ENCODE measurements around the gene CRB1. TPM values are rescaled to one million over a fixed set of nuclear protein-coding genes. Genes with fewer than 3 reads are reported as not detected.

The CRB1 gene
- total RNA-seq, 2 experiments from 2014 or later: 0.08 TPM; not detected in 1

DNA sequence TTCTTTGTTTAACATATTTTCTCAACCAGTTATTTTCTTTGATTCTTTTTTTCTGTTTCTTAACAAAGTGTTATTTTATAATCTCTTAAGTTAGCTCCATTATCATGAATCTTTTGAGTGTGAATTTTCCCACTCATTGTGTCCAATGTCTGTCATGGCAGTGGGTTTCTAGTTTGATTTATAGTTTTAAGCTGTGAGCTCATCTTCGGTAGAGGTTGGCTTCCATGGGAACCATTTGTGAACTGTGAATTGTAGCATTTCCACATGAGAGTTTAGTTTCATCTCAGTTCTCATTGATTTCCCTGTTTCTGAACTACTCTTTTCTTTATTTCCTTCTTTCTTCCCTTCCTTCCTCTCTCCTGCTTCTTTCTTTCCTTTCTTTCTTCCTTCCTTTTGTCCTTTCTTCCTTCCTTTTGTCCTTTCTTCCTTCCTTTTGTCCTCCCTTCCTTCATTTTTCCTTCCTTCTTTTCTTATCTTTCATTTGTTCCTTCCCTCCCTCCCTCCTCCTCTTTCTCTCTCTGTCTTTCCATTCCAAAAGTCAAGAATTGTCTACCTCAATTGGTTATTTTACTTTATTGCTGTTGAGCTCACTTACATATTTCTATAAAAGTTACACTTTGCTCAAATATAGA lies 3.0 kb upstream of the CRB1 start:
- DNase-seq (no peak), ATAC-seq (no peak)
- POLR2A ChIA-PET: no interaction called here
- Mint-ChIP-seq H3K27me3 (ENCODE audit: low read depth) (peaks cover 5% of the 10 kb centered on the region), H3K9me3 (ENCODE audit: insufficient read depth) (no peaks in the 10 kb centered on the region), H3K4me3 (no peak overlapping the region), H3K4me1 (ENCODE audit: low read depth) (no peaks in the 10 kb centered on the region), H3K36me3 (ENCODE audit: low read depth) (no peaks in the 10 kb centered on the region), H3K27ac (no peak overlapping the region)
- CTCF ChIA-PET: interaction anchor here (0.7 kb wide), 1 partner anchor 675 kb away, joined by 3 read pairs; no protein-coding TSS in a partner anchor

DNA sequence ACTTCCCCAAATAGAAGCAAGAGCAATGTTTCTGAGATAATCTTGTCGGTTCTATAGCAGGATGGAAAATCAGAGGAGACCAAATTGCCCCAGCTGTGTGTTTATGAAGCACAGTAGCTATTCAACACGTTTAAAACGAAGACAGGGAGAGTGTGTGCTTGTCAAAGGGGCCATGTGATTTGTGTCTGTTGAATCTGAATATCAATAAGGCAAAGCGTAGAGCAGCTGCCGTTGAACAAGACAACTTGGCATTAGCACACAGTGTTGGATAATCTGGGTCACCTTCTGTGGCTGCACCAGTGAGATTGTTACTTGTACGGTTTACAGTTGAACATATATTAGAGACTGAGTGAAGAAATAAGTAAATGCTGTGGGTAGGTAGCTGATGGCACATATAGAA lies 1.0 kb downstream of the CRB1 start:
- no peak overlapping the region for H3K27ac Mint-ChIP-seq
- POLR2A ChIA-PET: no interaction called here
- ATAC-seq (no peak), DNase-seq (no peak)
- peaks cover 5% of the 10 kb centered on the region for H3K27me3 Mint-ChIP-seq (ENCODE audit: low read depth)
- CTCF ChIA-PET: interaction anchor here (0.6 kb wide), 1 partner anchor 599 kb away, joined by 3 read pairs; no protein-coding TSS in a partner anchor
- H3K4me1 Mint-ChIP-seq (ENCODE audit: low read depth): no peaks in the 10 kb centered on the region
- no peaks in the 10 kb centered on the region for H3K9me3 Mint-ChIP-seq (ENCODE audit: insufficient read depth)
- no peaks in the 10 kb centered on the region for H3K36me3 Mint-ChIP-seq (ENCODE audit: low read depth)
- H3K4me3 Mint-ChIP-seq: no peak overlapping the region

DNA sequence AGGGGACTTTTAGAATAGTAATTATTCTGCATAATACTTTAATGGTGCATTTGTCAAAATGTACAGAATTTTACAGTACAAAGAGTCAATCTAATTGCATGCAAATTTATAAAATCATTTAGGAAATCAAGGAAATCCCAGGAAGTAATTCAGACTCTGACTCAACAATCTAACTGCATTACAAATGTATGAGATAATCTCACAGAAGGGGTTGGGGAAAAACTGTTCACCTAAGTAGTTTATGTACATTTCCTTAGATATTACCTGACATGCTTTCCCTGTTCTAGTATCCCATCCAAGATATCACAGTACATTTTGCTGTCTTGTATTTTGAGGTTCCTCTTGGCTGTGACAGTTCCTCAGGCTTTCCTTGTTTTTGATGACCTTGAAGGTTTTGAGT lies 4.7 kb downstream of the CRB1 start:
- H3K27ac Mint-ChIP-seq: no peak overlapping the region
- H3K9me3 Mint-ChIP-seq (ENCODE audit: insufficient read depth): no peaks in the 10 kb centered on the region
- H3K27me3 Mint-ChIP-seq (ENCODE audit: low read depth): peaks cover 5% of the 10 kb centered on the region
- ChIA-PET POLR2A (no interaction called here), CTCF (no interaction called here)
- no peak for ATAC-seq
- DNase-seq: no peak
- no peak overlapping the region for H3K4me3 Mint-ChIP-seq
- no peaks in the 10 kb centered on the region for H3K36me3 Mint-ChIP-seq (ENCODE audit: low read depth)
- H3K4me1 Mint-ChIP-seq (ENCODE audit: low read depth): no peaks in the 10 kb centered on the region

DNA sequence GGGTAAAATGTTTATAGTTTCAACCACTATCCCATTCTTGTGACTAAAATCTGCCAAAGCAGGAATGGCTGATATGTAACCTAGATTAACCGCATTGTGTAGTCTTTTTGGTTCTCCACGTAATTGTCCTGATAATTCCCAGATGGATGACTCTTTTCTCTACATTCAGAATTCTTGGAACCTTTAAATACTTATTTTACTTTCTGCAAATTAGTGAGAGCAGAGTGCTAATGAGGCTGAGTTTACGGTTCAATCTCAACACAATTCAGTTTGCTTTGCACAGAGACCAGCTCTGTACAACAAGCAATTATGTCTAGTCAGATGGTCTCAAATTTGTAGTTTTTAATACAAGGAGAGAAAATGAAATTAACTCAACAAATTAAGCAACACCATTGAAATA lies 9.1 kb downstream of the CRB1 start:
- DNase-seq (no peak), ATAC-seq (no peak)
- Mint-ChIP-seq H3K36me3 (ENCODE audit: low read depth) (no peaks in the 10 kb centered on the region), H3K27ac (no peak overlapping the region), H3K4me1 (ENCODE audit: low read depth) (no peaks in the 10 kb centered on the region), H3K4me3 (no peak overlapping the region), H3K27me3 (ENCODE audit: low read depth) (no peaks in the 10 kb centered on the region), H3K9me3 (ENCODE audit: insufficient read depth) (no peaks in the 10 kb centered on the region)
- POLR2A ChIA-PET: no interaction called here
- CTCF ChIA-PET: no interaction called here

DNA sequence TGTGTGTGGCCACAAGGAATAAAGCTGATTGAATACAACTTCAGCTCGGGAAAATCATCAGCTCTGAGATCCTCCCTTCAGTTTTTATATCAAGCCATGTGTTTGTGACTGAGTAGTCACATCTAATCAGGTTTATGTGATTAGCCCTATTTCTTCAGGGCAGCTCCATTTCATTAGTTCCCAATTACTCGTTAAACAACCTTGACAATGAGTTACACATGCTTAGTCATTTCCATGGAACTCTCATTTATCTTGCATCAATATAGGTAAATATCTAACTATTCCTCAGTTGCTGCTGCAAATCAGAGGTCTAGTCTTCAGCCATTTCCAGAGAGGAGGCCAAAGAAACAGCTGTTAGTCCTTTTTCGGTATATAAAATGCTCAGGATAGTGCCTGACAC lies 16.3 kb downstream of the CRB1 start:
- H3K27ac Mint-ChIP-seq: no peak overlapping the region
- POLR2A ChIA-PET: no interaction called here
- H3K9me3 Mint-ChIP-seq (ENCODE audit: insufficient read depth): no peaks in the 10 kb centered on the region

DNA sequence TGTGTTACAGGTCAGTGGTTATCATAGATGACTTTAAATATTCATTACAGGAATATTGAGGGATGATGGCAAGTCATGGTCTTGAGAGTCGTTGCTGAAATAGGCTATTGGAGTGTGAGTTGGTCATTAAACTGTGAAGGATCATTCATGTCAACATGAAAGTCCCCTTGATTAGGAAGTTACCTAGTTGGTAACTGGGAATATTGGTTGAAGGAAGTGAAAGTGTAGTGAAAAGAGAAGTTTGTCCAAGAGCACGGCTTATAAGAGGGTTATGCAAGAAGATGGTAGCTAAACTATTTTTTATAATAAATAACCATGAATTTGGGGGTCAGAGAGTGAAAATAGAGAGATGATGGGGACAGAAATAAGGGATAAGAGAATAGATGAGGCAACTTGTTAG lies 16.9 kb downstream of the CRB1 start:
- Mint-ChIP-seq H3K36me3 (ENCODE audit: low read depth) (no peaks in the 10 kb centered on the region), H3K9me3 (ENCODE audit: insufficient read depth) (no peaks in the 10 kb centered on the region), H3K27me3 (ENCODE audit: low read depth) (peaks cover 8% of the 10 kb centered on the region), H3K4me3 (no peak overlapping the region), H3K4me1 (ENCODE audit: low read depth) (peaks cover 9% of the 10 kb centered on the region), H3K27ac (no peak overlapping the region)
- ChIA-PET CTCF (no interaction called here), POLR2A (no interaction called here)
- no peak for DNase-seq
- ATAC-seq: no peak

More for the DNA sequence above, 16.3 kb downstream of the CRB1 start:
- Mint-ChIP-seq H3K27me3 (ENCODE audit: low read depth) (peaks cover 8% of the 10 kb centered on the region), H3K4me3 (no peak overlapping the region), H3K36me3 (ENCODE audit: low read depth) (no peaks in the 10 kb centered on the region), H3K4me1 (ENCODE audit: low read depth) (peaks cover 9% of the 10 kb centered on the region)
- no peak for ATAC-seq
- CTCF ChIA-PET: no interaction called here
- no peak for DNase-seq

DNA sequence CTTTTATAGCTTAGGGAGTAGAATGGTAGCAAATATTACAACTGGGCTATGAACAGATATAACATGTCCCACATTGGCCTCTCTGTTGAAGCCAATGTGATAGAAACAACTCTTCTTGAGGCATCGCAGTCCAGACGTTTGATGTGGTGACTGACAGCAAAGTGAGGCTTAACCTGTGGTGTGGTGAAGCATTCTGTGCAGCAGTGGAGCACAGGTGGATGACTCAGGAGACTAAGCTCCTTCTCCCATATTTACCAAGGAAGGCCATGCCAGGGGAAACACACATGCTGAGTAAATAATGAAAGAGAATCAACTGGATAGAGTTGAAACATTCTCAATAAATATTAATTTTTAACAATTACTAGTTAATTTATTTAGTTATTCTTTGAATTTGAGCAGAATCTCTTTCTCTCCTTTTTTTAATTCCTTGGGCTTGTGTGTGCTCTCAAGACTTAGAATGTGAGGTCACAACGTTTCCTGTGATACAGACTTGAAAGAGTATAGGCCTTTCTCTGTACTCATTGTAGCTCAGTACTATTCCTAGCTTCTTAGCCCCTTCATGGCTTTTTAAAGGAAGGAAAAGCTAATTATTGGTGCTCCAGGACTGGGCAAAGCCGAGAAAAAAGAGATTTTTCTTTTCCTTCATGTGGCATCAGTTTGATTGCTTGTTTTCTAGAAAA lies 17.6 kb downstream of the CRB1 start:
- no peak overlapping the region for H3K27ac Mint-ChIP-seq
- POLR2A ChIA-PET: no interaction called here
- CTCF ChIA-PET: no interaction called here
- H3K27me3 Mint-ChIP-seq (ENCODE audit: low read depth): peaks cover 8% of the 10 kb centered on the region
- peak; percentile 42 for ATAC-seq
- H3K4me1 Mint-ChIP-seq (ENCODE audit: low read depth): peaks cover 12% of the 10 kb centered on the region
- no peaks in the 10 kb centered on the region for H3K9me3 Mint-ChIP-seq (ENCODE audit: insufficient read depth)
- no peak for DNase-seq
- H3K4me3 Mint-ChIP-seq: no peak overlapping the region
- H3K36me3 Mint-ChIP-seq (ENCODE audit: low read depth): no peaks in the 10 kb centered on the region

DNA sequence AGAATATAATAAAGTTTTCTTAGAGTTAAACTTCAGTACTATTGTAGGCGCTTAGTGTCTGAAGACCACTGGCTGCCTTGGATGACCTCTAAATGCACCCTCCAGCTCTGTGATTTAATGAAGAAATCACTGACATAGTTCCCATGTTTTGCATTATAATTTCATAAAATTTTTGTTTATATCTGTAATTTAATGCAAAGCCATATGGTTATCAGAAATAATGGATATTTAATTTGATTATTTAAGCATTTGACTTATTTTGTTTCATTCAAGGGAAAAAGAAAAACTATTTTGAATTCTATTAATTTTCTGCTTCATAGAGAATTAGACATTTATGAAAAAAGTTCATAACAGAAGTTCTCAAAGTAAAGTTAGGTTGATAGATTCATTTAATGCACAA lies 18.6 kb downstream of the CRB1 start:
- ATAC-seq: no peak
- no peaks in the 10 kb centered on the region for H3K36me3 Mint-ChIP-seq (ENCODE audit: low read depth)
- CTCF ChIA-PET: no interaction called here
- no peaks in the 10 kb centered on the region for H3K9me3 Mint-ChIP-seq (ENCODE audit: insufficient read depth)
- H3K27ac Mint-ChIP-seq: no peak overlapping the region
- H3K4me1 Mint-ChIP-seq (ENCODE audit: low read depth): peaks cover 12% of the 10 kb centered on the region
- H3K4me3 Mint-ChIP-seq: no peak overlapping the region
- no peak for DNase-seq
- POLR2A ChIA-PET: no interaction called here
- peaks cover 8% of the 10 kb centered on the region for H3K27me3 Mint-ChIP-seq (ENCODE audit: low read depth)

DNA sequence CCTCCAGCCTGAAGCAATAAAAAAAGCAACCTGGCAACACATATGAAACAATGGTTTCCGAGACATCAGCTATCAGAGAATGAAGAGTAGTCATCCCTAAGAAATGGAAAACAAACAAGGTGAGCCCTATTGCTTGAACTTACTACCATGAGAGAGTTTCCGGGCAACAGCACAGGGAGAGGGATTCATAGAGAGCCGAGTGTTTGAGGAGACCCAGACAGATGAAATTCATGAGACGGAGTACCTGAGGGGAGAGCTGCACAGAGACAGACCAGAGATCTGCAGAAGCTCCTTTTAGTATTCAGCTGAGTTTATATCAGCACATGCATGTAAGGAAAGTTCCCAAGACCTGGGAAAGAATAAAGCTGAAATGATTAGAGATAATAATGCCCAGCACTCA lies 19.8 kb downstream of the CRB1 start:
- Mint-ChIP-seq H3K9me3 (ENCODE audit: insufficient read depth) (no peaks in the 10 kb centered on the region), H3K27ac (no peak overlapping the region), H3K36me3 (ENCODE audit: low read depth) (no peaks in the 10 kb centered on the region), H3K27me3 (ENCODE audit: low read depth) (peaks cover 8% of the 10 kb centered on the region), H3K4me3 (no peak overlapping the region), H3K4me1 (ENCODE audit: low read depth) (peaks cover 12% of the 10 kb centered on the region)
- DNase-seq (no peak), ATAC-seq (no peak)
- ChIA-PET POLR2A (no interaction called here), CTCF (no interaction called here)

DNA sequence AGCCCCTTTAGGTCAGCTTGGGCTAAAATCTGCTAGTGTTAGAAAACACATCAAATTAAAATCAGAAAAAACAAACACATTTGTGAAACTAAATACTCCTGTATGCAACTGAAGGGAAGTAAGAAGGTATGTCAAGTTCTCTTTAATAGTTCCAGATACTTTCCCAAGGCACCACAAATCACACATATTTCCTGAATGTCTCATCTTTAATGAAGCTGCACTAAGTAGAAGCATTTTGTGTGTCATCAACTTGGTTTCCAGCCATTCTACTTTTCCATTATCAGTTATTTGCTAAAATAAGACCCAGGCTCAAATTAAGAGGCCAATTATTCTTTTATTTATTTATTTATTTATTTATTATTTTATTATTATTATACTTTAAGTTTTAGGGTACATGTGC lies 34.7 kb downstream of the CRB1 start:
- CTCF ChIA-PET: no interaction called here
- H3K4me1 Mint-ChIP-seq (ENCODE audit: low read depth): no peaks in the 10 kb centered on the region
- H3K36me3 Mint-ChIP-seq (ENCODE audit: low read depth): no peaks in the 10 kb centered on the region
- DNase-seq (no peak), ATAC-seq (no peak)
- H3K27ac Mint-ChIP-seq: no peak overlapping the region
- no peaks in the 10 kb centered on the region for H3K9me3 Mint-ChIP-seq (ENCODE audit: insufficient read depth)
- POLR2A ChIA-PET: no interaction called here
- H3K4me3 Mint-ChIP-seq: no peak overlapping the region
- peaks cover 7% of the 10 kb centered on the region for H3K27me3 Mint-ChIP-seq (ENCODE audit: low read depth)

DNA sequence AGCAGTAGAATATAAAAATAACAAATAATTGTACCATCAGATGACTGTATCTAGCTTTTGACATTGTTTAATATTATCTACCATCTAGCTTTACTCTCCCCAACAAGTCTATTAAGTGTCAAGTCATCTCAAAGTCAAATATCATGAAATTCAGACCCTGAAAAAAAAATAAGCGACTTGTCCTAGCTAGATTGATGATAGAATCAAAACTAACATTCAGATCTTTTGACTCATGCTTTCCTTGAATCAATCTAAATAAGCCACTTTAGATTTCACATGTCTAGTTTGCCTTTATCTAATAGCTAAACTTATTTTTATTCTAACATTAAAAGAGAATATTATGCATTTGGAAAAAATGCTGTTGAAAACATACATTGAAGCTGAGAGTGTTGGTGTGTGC lies 35.4 kb downstream of the CRB1 start:
- no peak for DNase-seq
- Mint-ChIP-seq H3K9me3 (ENCODE audit: insufficient read depth) (no peaks in the 10 kb centered on the region), H3K27ac (no peak overlapping the region), H3K4me1 (ENCODE audit: low read depth) (no peaks in the 10 kb centered on the region), H3K27me3 (ENCODE audit: low read depth) (peaks cover 7% of the 10 kb centered on the region), H3K4me3 (no peak overlapping the region), H3K36me3 (ENCODE audit: low read depth) (no peaks in the 10 kb centered on the region)
- CTCF ChIA-PET: no interaction called here
- POLR2A ChIA-PET: no interaction called here
- ATAC-seq: no peak

DNA sequence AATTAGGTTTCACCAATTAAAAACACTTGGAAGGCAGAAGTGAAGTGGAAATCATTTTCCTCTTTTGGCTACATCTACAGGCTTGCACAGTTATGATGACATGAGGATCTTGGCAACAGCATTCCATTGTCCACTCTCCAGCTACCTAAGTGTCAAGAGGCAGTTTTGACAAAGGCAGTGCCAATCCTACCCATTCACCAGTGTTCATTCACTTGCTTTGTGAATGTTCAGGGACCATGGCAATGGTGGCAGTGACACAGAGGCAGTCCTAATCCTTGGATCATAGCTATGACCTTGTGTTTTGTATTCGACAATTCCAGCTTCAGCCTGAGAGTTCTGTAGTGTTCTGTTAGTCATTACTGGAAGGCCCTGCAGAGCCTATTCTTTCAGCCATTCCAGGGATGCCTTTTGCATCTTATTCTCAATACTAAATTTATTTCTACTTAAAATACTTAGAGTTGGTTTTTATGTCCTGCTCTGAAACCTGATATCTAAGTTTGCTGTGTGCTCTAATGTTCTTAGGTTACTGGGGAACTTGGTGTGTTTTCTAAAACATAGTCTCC lies 36.7 kb downstream of the CRB1 start:
- ATAC-seq: no peak
- no peaks in the 10 kb centered on the region for H3K36me3 Mint-ChIP-seq (ENCODE audit: low read depth)
- CTCF ChIA-PET: no interaction called here

DNA sequence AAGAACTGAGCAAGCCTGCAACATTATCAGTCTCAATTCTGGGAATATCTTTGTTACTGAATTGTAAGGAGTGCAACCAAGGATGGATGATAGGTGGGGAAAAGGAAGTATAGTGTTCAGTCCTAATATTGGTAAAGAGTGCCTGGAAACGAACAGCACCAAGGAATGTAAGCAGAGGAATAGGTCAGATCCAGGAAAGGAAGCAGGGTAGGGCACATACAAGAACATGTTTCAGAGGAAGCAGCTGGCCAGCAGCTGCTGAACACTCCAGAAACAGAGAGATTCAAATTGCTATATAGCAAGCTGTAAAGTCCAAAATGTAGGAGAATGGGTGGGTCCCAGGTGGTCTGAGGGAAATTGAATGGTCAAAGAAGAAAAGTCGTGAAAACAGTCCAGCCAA lies 37.9 kb downstream of the CRB1 start:
- CTCF ChIA-PET: no interaction called here
- Mint-ChIP-seq H3K27me3 (ENCODE audit: low read depth) (peaks cover 4% of the 10 kb centered on the region), H3K4me3 (no peak overlapping the region), H3K36me3 (ENCODE audit: low read depth) (no peaks in the 10 kb centered on the region), H3K9me3 (ENCODE audit: insufficient read depth) (no peaks in the 10 kb centered on the region), H3K4me1 (ENCODE audit: low read depth) (no peaks in the 10 kb centered on the region), H3K27ac (no peak overlapping the region)
- ATAC-seq (no peak), DNase-seq (no peak)
- POLR2A ChIA-PET: no interaction called here

More for the DNA sequence above, 36.7 kb downstream of the CRB1 start:
- H3K4me3 Mint-ChIP-seq: no peak overlapping the region
- H3K27me3 Mint-ChIP-seq (ENCODE audit: low read depth): peaks cover 4% of the 10 kb centered on the region
- DNase-seq: no peak
- POLR2A ChIA-PET: no interaction called here
- H3K9me3 Mint-ChIP-seq (ENCODE audit: insufficient read depth): no peaks in the 10 kb centered on the region
- no peak overlapping the region for H3K27ac Mint-ChIP-seq
- H3K4me1 Mint-ChIP-seq (ENCODE audit: low read depth): no peaks in the 10 kb centered on the region

All from activated CD8-positive, alpha-beta T cell treated with anti-CD3 and anti-CD28 coated beads, Interleukin-2, amount 10 ng/mL, durations not matched to agents 7 days and 5 days (primary cell).